Hematopoietic multipotent progenitor cell treated with erythropoietin and hydrocortisone succinate and interleukin-3 and kit ligand, for 15 days (in vitro differentiated cells): ENCODE measurements around the gene RAB11FIP4.
"Not testable (repeated sequence)": the region's sequence is repeated elsewhere in the genome, so short reads cannot be mapped to it uniquely, and the experiment has no call there.

ENCODE experiments used
- DNase-seq: peaks from one replicate; pipeline ENCODE4 v3.0.0-alpha.2; 2015; ENCODE audit warnings: low spot score

The RAB11FIP4 gene

GRCh38 chr17:31391496-31391949, at the start of gene RAB11FIP4:
Gene RAB11FIP4 (plus strand): TSS chr17:31391675. CDS start chr17:31391853, 178 bp downstream.
- DNase-seq: no peak

GRCh38 chr17:31345191-31345747, 46.2 kb upstream of the RAB11FIP4 start:
- not testable (repeated sequence) for DNase-seq

- DNase-seq: no peak
These were observed 42.0 kb upstream of the RAB11FIP4 start for GRCh38 chr17:31349454-31349853.

GRCh38 chr17:31355935-31356334, 35.5 kb upstream of the RAB11FIP4 start:
- DNase-seq: no peak

- no peak for DNase-seq
These were observed 34.4 kb upstream of the RAB11FIP4 start for GRCh38 chr17:31357091-31357490.

GRCh38 chr17:31357839-31358394, 33.6 kb upstream of the RAB11FIP4 start:
- no peak for DNase-seq

GRCh38 chr17:31364012-31364411, 27.5 kb upstream of the RAB11FIP4 start:
- DNase-seq: no peak

- DNase-seq: no peak
These were observed 25.4 kb upstream of the RAB11FIP4 start for GRCh38 chr17:31366088-31366487.

- no peak for DNase-seq
These were observed 22.2 kb upstream of the RAB11FIP4 start for GRCh38 chr17:31369266-31369665.

- DNase-seq: no peak
These were observed 19.9 kb upstream of the RAB11FIP4 start for GRCh38 chr17:31371511-31372097.

- DNase-seq: no peak
These were observed 18.1 kb upstream of the RAB11FIP4 start for GRCh38 chr17:31373150-31374093.

- no peak for DNase-seq
These were observed 17.4 kb upstream of the RAB11FIP4 start for GRCh38 chr17:31374094-31374447.

GRCh38 chr17:31374503-31374902, 17.0 kb upstream of the RAB11FIP4 start:
- DNase-seq: no peak

GRCh38 chr17:31378638-31379037, 12.8 kb upstream of the RAB11FIP4 start:
- DNase-seq: no peak

- no peak for DNase-seq
These were observed 11.8 kb upstream of the RAB11FIP4 start for GRCh38 chr17:31379597-31380205.

- no peak for DNase-seq
These were observed 10.3 kb upstream of the RAB11FIP4 start for GRCh38 chr17:31381165-31381668.

GRCh38 chr17:31382668-31383275, 8.7 kb upstream of the RAB11FIP4 start:
- DNase-seq: not testable (repeated sequence)

GRCh38 chr17:31383488-31383887, 8.0 kb upstream of the RAB11FIP4 start:
- DNase-seq: not testable (repeated sequence)

- DNase-seq: no peak
These were observed 5.8 kb upstream of the RAB11FIP4 start for GRCh38 chr17:31385428-31386285.

GRCh38 chr17:31386542-31387075, 4.9 kb upstream of the RAB11FIP4 start:
- no peak for DNase-seq
